ENCODE measurements around the gene RMI1.

The RMI1 gene

GRCh38 chr9:83969602-83970001, 11.0 kb upstream of the RMI1 start:
- no peak for DNase-seq

- no peak for DNase-seq
Measured at GRCh38 chr9:83971485-83971884, 9.1 kb upstream of the RMI1 start.

GRCh38 chr9:83972286-83972685, 8.3 kb upstream of the RMI1 start:
- DNase-seq, result peak; percentile 57

GRCh38 chr9:83975300-83975699, 5.3 kb upstream of the RMI1 start:
- no peak for DNase-seq

- no peak for DNase-seq
Measured at GRCh38 chr9:83976372-83976771, 4.2 kb upstream of the RMI1 start.

GRCh38 chr9:83977196-83977595, 3.4 kb upstream of the RMI1 start:
- DNase-seq, result no peak

GRCh38 chr9:83978992-83979811, 1.4 kb upstream of the RMI1 start:
- DNase-seq, result peak; percentile 94

- DNase-seq, result peak; percentile 99
Measured at GRCh38 chr9:83979812-83980394, 702 bp upstream of the RMI1 start, which contains the start of gene HNRNPK. HNRNPK (minus strand) TSS chr9:83980215; CDS start chr9:83978252, 1,963 bp downstream.

GRCh38 chr9:83981126-83981871, 694 bp downstream of the RMI1 start:
- peak; percentile 74 for DNase-seq

GRCh38 chr9:83986195-83986594, 5.6 kb downstream of the RMI1 start:
- peak; percentile 61 for DNase-seq

GRCh38 chr9:83986765-83987401, 6.3 kb downstream of the RMI1 start:
- peak; percentile 41 for DNase-seq

- no peak for DNase-seq
Measured at GRCh38 chr9:83987402-83987791, 6.8 kb downstream of the RMI1 start.

- no peak for DNase-seq
Measured at GRCh38 chr9:83988411-83988810, 7.8 kb downstream of the RMI1 start.

GRCh38 chr9:83991355-83991754, 10.8 kb downstream of the RMI1 start:
- no peak for DNase-seq

- DNase-seq, result no peak
Measured at GRCh38 chr9:83992407-83992806, 11.8 kb downstream of the RMI1 start.

GRCh38 chr9:83992901-83993300, 12.3 kb downstream of the RMI1 start:
- DNase-seq, result no peak

GRCh38 chr9:83996126-83996525, 15.5 kb downstream of the RMI1 start:
- no peak for DNase-seq

- peak; percentile 10 for DNase-seq
Measured at GRCh38 chr9:83999141-83999918, 18.7 kb downstream of the RMI1 start.

- no peak for DNase-seq
Measured at GRCh38 chr9:84000186-84000585, 19.6 kb downstream of the RMI1 start.

GRCh38 chr9:84001621-84002020, 21.0 kb downstream of the RMI1 start:
- DNase-seq, result peak; percentile 39

GRCh38 chr9:84002344-84002743, 21.7 kb downstream of the RMI1 start:
- peak; percentile 10 for DNase-seq

- DNase-seq, result no peak
Measured at GRCh38 chr9:84003246-84003645, 22.6 kb downstream of the RMI1 start.
